Karpas-422 (cell line): ENCODE results near the gene AHNAK. TPM values are rescaled to one million over a fixed set of nuclear protein-coding genes. Genes with fewer than 3 reads are reported as not detected.
A peak's percentile ranks its signal among the peaks of the same experiment; 100 is the strongest.

Source experiments
- DNase-seq: peaks from one replicate; pipeline ENCODE4 v3.0.0-alpha.2; 2015
- H2AFZ ChIP-seq: fragments of 200-600 bp; sonication (generic); 2 replicates; pipeline ENCODE4 v1.6.1; 2014; ENCODE audit warnings: antibody characterized with exemption, low read length, mixed read lengths
- H3K27ac ChIP-seq: fragments of 200-600 bp; sonication (generic); 2 replicates; pipeline ENCODE4 v1.5.1; 2014; ENCODE audit warnings: mild to moderate bottlenecking, low read length, moderate library complexity
- H3K27me3 ChIP-seq: fragments of 200-600 bp; sonication (generic); 2 replicates; pipeline ENCODE4 v1.6.1; 2014; ENCODE audit warnings: low read length, mixed read lengths
- H3K36me3 ChIP-seq: fragments of 200-600 bp; sonication (generic); 2 replicates; pipeline ENCODE4 v1.6.1; 2014; ENCODE audit warnings: low read length, mixed read lengths; ENCODE audit not compliant: insufficient read depth
- H3K4me1 ChIP-seq: fragments of 200-600 bp; sonication (generic); 2 replicates; pipeline ENCODE4 v1.6.1; 2014; ENCODE audit warnings: mild to moderate bottlenecking, low read length, mixed read lengths
- H3K4me2 ChIP-seq: fragments of 200-600 bp; sonication (generic); 2 replicates; pipeline ENCODE4 v1.6.1; 2014; ENCODE audit warnings: low read length, low read depth, mild to moderate bottlenecking; ENCODE audit not compliant: poor library complexity, severe bottlenecking
- H3K4me3 ChIP-seq: fragments of 200-600 bp; sonication (generic); 2 replicates; pipeline ENCODE4 v1.5.1; 2014; ENCODE audit warnings: mild to moderate bottlenecking, antibody characterized with exemption, low read length, mixed read lengths
- H3K79me2 ChIP-seq: fragments of 200-600 bp; sonication (generic); 2 replicates; pipeline ENCODE4 v1.6.1; 2014; ENCODE audit warnings: mild to moderate bottlenecking, low read length, mixed read lengths
- H3K9ac ChIP-seq: fragments of 200-600 bp; sonication (generic); 2 replicates; pipeline ENCODE4 v1.6.0; 2014; ENCODE audit warnings: low read length
- H3K9me2 ChIP-seq: fragments of 200-600 bp; sonication (generic), shearing (Covaris generic); replicated peaks from 2 replicates; pipeline ENCODE4 v1.6.0; 2014; ENCODE audit warnings: mild to moderate bottlenecking, low read length, moderate library complexity; ENCODE audit not compliant: insufficient read depth
- H3K9me3 ChIP-seq: fragments of 300-700, 200-600 bp; sonication (generic); 2 replicates; pipeline ENCODE4 v1.6.1; 2014; ENCODE audit warnings: low read length, mixed read lengths
- H4K20me1 ChIP-seq: fragments of 200-600 bp; sonication (generic); 2 replicates; pipeline ENCODE4 v1.6.1; 2014; ENCODE audit warnings: mild to moderate bottlenecking, antibody characterized with exemption, low read length, low read depth; ENCODE audit not compliant: insufficient read depth
- total RNA-seq: library from RNA; depleted of rRNA; stranded (reverse); fragments of >200 nt; shearing (Covaris generic); gene quantifications from 2 replicates; pipeline ENCODE4 v1.2.3, GENCODE V29; 2014; ENCODE audit warnings: low replicate concordance

Gene AHNAK
- total RNA-seq, 1 experiment from 2014 or later, result 0.34 TPM

DNA sequence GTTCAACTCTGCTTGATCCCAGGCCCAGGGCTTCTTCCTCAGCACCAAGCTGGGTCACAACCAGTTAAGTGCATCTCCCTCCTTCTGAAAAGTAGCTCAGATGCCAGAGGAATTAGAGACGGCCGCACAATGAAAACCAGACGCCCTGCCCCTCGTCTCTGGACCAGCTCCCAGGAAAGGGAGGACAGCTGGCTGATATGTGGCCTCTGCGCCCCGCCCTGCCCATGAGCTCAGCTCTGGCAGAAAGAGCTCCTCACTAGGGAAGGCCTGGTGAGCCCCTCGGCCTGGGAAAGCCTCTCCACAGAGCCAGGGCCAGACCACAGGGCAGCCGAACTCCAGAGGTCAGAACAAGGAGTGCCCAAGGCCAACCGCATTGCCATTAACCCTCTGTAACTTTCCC, 145.8 kb downstream of the AHNAK start:
- H3K4me1 ChIP-seq, result no peaks in the 10 kb centered on the region
- H3K4me2 ChIP-seq, result no peak overlapping the region
- no peaks in the 10 kb centered on the region for H3K36me3 ChIP-seq
- no peaks in the 10 kb centered on the region for H4K20me1 ChIP-seq
- no peak overlapping the region for H3K4me3 ChIP-seq
- H2AFZ ChIP-seq, result no peak overlapping the region
- no peaks in the 10 kb centered on the region for H3K9me2 ChIP-seq
- no peak overlapping the region for H3K9ac ChIP-seq
- H3K79me2 ChIP-seq, result no peaks in the 10 kb centered on the region
- DNase-seq, result no peak
- no peak overlapping the region for H3K27ac ChIP-seq
- no peaks in the 10 kb centered on the region for H3K9me3 ChIP-seq
- no peaks in the 10 kb centered on the region for H3K27me3 ChIP-seq

- Histone ChIP-seq H3K4me3 (no peak overlapping the region), H3K4me2 (no peak overlapping the region)
These were observed 146.3 kb downstream of the AHNAK start for GRCh38 chr11:62400281-62400680.

DNA sequence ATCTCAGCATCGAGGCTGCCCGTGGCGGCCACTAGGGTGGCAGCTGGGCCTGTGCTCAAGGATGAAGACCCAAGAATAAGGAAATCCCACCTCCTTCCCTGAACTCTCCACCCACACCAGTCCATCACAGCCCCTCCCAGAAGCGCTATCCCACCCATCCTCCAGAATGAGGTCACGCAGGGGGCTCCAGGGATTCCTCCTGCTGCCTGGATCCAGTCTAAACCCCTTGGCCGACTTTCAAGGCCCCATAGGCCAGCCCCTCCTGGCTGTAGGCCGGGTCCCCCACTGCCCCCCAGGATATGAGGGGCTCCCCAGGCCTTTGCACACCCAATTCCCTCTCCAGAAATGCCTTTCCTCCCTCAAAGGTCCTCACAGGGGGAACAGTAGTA, 146.7 kb downstream of the AHNAK start:
- Histone ChIP-seq H3K36me3 (no peaks in the 10 kb centered on the region), H3K4me1 (no peaks in the 10 kb centered on the region)

More at GRCh38 chr11:62400281-62400680, 146.3 kb downstream of the AHNAK start:
- no peak overlapping the region for H2AFZ ChIP-seq
- H4K20me1 ChIP-seq, result no peaks in the 10 kb centered on the region
- no peaks in the 10 kb centered on the region for H3K27me3 ChIP-seq
- no peaks in the 10 kb centered on the region for H3K9me2 ChIP-seq
- no peaks in the 10 kb centered on the region for H3K36me3 ChIP-seq
- no peaks in the 10 kb centered on the region for H3K9me3 ChIP-seq
- no peak overlapping the region for H3K9ac ChIP-seq
- H3K79me2 ChIP-seq, result no peaks in the 10 kb centered on the region
- DNase-seq, result no peak
- H3K4me1 ChIP-seq, result no peaks in the 10 kb centered on the region
- H3K27ac ChIP-seq, result no peak overlapping the region

DNA sequence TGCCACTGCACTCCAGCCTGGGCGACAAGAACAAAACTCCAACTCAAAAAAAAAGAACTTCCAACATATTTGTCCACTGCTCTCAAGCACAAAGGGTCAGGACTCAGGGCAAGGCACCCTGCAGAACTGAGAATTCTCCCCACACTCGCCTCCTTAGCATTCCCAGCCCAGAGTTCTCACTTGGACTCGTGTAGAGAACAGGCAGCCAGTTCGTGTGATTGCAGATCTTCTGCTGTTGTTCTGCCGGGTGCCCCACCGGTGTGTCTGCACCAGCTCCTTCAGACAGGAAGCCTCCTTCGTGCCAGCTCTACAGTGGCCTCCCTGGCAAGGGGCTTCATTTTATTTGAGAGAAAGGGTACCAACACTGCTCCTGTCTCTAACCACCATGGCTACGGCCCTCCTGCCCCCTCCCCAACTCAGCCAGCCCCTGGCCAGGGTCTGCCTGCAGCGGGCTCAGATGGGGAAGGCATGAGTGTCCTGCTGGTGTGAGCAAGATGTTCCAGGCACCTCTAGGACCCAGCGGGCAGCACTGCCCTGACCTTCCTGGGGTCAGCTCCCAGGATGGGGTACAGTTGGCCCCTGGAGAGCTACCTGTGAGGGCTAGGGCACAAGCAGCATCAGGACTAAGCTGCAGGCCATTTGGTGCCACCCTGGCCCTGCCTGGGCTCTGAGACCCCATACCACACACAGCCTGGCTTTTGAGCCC, 147.3 kb downstream of the AHNAK start:
- no peak overlapping the region for H3K9ac ChIP-seq
- no peaks in the 10 kb centered on the region for H3K9me2 ChIP-seq
- H3K36me3 ChIP-seq, result no peaks in the 10 kb centered on the region
- H3K4me3 ChIP-seq, result no peak overlapping the region
- no peaks in the 10 kb centered on the region for H3K79me2 ChIP-seq
- H3K27ac ChIP-seq, result no peak overlapping the region
- no peaks in the 10 kb centered on the region for H3K4me1 ChIP-seq
- H3K4me2 ChIP-seq, result no peak overlapping the region
- no peaks in the 10 kb centered on the region for H3K9me3 ChIP-seq
- no peak overlapping the region for H2AFZ ChIP-seq
- no peak for DNase-seq
- H3K27me3 ChIP-seq, result no peaks in the 10 kb centered on the region
- H4K20me1 ChIP-seq, result no peaks in the 10 kb centered on the region

More for the DNA sequence above, 146.7 kb downstream of the AHNAK start:
- H3K27ac ChIP-seq, result no peak overlapping the region
- no peaks in the 10 kb centered on the region for H3K79me2 ChIP-seq
- H3K9me2 ChIP-seq, result no peaks in the 10 kb centered on the region
- H3K4me3 ChIP-seq, result no peak overlapping the region
- no peak overlapping the region for H2AFZ ChIP-seq
- H3K9ac ChIP-seq, result no peak overlapping the region
- no peaks in the 10 kb centered on the region for H3K9me3 ChIP-seq
- no peak overlapping the region for H3K4me2 ChIP-seq
- no peak for DNase-seq
- H4K20me1 ChIP-seq, result no peaks in the 10 kb centered on the region
- H3K27me3 ChIP-seq, result no peaks in the 10 kb centered on the region

DNA sequence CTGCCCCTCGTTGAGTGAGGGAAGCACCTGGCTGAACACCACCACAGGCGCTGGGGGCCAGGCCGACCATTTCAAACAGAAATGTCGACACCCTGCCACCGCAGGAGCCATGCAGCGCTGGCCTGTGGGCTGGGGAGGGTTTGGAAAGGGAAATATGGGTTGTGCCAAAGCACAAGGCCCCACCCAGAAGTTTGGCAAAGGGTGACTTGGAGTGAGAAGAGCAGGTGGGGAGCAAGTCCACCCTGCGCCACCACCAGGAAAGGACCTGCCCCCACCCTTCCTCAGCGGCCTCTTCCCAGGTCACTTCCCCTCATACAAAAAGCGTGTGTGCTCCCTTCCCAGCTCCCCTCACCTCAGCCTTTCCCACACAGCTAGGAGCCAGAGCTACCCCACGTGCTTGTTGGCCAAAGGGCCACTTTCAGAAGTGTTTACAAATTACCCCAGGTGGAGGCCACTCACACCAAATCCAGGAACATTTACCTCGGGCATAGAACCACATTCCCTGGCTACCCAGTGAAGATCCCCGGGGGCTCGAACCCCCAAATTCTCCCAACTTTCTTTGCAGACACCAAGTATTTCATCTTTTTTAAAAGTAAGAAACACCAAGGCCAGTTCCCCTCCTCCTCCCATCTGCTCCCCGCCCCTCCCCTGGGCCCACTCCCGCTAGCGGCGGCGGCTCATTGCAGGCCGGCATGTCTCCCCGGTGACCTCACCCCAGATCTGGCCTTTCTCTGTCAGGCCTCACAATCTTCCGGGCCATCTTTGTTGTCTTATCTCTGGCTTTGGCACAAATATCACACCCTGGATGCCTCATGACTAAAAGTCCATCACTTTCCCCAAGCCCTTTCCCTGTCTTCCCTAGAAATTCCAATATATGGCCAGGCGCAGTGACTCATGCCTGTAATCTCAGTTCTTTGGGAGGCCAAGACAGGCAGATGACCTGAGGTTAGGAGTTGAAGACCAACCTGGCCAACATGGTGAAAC, 148.3 kb downstream of the AHNAK start:
- H3K27ac ChIP-seq, result no peak overlapping the region
- H2AFZ ChIP-seq, result no peak overlapping the region
- H3K79me2 ChIP-seq, result no peaks in the 10 kb centered on the region
- H3K4me3 ChIP-seq, result no peak overlapping the region
- no peak overlapping the region for H3K9ac ChIP-seq
- no peak overlapping the region for H3K4me2 ChIP-seq
- no peaks in the 10 kb centered on the region for H3K36me3 ChIP-seq
- H3K9me3 ChIP-seq, result no peaks in the 10 kb centered on the region
- no peaks in the 10 kb centered on the region for H3K4me1 ChIP-seq
- H3K9me2 ChIP-seq, result no peaks in the 10 kb centered on the region
- no peak for DNase-seq
- no peaks in the 10 kb centered on the region for H4K20me1 ChIP-seq
- H3K27me3 ChIP-seq, result no peaks in the 10 kb centered on the region

DNA sequence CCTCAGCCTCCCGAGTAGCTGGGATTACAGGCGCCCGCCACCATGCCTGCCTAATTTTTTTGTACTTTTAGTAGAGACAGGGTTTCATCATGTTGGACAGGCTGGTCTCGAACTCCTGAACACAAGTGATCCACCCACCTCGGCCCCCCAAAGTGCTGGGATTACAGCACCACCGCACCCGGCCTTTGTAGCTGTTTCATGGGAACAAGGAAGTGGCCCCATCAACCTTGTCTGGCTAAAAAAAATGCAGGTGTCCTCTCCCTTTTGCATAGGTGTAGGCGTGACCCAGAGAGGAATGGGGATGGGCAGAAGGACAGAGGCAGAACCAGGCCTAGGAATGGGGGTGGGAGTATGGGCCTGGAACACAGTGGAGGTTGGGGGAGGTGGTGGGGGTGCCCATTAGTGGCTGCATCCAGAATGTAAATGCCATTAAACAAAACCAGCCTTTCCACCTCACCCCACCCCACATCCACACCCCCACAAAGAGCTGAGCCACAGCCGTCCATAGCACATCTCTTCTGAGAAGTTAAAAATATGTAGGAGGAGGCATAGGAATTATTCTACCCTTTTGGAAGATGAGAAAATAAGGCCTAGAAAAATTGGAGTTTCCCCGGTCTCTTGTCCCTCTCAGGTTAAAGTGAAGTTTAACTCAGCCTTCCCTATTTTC, 150.6 kb downstream of the AHNAK start:
- H2AFZ ChIP-seq, result no peak overlapping the region
- no peaks in the 10 kb centered on the region for H3K9me2 ChIP-seq
- H3K4me3 ChIP-seq, result no peak overlapping the region
- H3K4me1 ChIP-seq, result no peaks in the 10 kb centered on the region
- no peak overlapping the region for H3K9ac ChIP-seq
- H3K9me3 ChIP-seq, result no peaks in the 10 kb centered on the region
- no peaks in the 10 kb centered on the region for H3K79me2 ChIP-seq
- no peak overlapping the region for H3K4me2 ChIP-seq
- DNase-seq, result no peak
- no peaks in the 10 kb centered on the region for H4K20me1 ChIP-seq
- no peaks in the 10 kb centered on the region for H3K36me3 ChIP-seq
- no peaks in the 10 kb centered on the region for H3K27me3 ChIP-seq
- H3K27ac ChIP-seq, result no peak overlapping the region

DNA sequence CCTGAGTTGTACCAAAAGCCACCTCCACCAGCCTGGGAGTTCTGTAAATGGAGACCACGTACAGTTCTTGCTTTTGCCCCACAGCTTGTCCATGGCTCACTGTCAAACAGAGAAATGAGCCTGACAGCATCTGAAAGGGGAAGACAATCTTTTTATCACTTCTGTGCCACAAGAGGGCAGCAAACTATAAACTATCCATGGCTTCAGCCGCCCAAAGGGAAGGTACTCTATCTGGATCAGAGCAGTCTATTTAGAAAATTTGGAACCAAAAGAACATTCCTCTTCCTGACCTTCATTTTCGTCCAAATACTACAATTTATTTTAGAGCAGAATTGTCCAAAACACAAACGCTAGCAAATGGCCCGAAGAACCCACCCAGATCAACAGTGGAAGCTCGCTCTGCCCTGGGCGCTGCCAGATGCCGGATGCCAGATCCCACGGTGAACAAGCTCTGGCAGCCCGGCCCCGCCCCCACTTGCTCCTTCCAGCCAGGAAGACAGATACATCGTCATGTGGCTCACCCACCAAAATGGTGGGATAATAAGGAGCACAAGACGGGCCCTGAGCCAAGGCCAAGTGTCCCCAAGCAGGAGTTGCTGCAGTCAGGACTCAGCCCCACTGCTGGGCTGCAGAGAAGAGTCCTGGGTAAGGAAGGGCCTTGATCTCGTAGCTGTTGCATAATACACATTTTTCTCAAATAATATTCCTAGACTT, 151.6 kb downstream of the AHNAK start:
- Histone ChIP-seq H3K27me3 (no peaks in the 10 kb centered on the region), H3K4me2 (no peak overlapping the region), H3K79me2 (no peaks in the 10 kb centered on the region), H3K4me1 (no peaks in the 10 kb centered on the region), H3K9me2 (no peaks in the 10 kb centered on the region), H4K20me1 (no peaks in the 10 kb centered on the region), H3K4me3 (no peak overlapping the region), H3K36me3 (no peaks in the 10 kb centered on the region), H3K27ac (no peak overlapping the region), H2AFZ (no peak overlapping the region), H3K9me3 (no peaks in the 10 kb centered on the region), H3K9ac (no peak overlapping the region)
- DNase-seq, result peak; percentile 85
